T1000 (cell line): ENCODE measurements around the gene OSBPL6.
"Not testable (repeated sequence)": the region's sequence is repeated elsewhere in the genome, so short reads cannot be mapped to it uniquely, and the experiment has no call there.

Source experiments
- DNase-seq: peaks from one replicate; lab custom pipeline; 2025; ENCODE audit warnings: mixed read lengths; lab: John Stamatoyannopoulos, UW

The OSBPL6 gene

DNA sequence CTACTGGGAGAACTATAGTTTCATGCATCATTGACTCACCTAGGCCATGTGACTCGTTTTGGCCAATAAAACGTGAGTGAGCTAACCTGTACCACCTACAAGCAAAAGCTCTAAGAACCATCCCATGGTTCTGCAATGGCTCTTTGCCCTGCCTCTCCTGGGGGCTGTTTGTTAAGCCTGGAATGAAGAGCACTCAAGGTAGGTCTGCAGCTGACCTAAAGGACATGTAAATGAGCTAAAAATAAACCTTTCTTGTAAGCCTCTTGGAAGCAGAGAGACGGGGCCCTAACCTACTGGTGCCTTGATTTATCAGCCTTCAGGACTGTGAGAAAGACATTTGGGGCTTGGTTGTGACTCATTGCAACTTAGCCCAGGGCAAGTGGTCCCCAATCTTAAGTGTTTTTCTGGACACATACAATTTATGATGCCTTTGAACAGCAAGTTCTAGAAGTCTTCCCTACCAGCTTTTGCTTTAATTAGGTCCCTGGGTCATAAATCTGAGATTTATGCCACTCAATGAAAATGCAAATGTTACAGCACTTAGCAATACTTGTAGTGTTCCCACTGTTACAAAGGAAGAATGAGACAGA is 107.4 kb downstream of the OSBPL6 start:
- no peak for DNase-seq

DNA sequence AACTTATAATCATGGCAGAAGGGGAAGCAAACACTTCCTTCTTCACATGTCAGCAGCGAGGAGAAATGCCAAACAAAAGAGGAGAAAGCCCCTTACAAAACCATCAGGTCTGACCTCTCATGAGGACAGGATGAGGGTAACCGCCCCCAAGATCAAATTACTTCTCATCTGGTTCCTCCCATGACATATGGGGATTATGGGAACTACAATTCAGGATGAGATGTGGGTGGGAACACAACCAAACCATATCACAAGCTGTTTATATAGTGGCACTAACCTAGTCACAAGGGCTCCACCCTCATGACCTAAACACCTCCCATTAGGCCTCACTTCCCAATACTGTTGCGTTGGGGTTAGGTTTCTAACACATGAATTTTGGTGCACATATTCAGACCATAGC is 110.0 kb downstream of the OSBPL6 start:
- DNase-seq: no peak

DNA sequence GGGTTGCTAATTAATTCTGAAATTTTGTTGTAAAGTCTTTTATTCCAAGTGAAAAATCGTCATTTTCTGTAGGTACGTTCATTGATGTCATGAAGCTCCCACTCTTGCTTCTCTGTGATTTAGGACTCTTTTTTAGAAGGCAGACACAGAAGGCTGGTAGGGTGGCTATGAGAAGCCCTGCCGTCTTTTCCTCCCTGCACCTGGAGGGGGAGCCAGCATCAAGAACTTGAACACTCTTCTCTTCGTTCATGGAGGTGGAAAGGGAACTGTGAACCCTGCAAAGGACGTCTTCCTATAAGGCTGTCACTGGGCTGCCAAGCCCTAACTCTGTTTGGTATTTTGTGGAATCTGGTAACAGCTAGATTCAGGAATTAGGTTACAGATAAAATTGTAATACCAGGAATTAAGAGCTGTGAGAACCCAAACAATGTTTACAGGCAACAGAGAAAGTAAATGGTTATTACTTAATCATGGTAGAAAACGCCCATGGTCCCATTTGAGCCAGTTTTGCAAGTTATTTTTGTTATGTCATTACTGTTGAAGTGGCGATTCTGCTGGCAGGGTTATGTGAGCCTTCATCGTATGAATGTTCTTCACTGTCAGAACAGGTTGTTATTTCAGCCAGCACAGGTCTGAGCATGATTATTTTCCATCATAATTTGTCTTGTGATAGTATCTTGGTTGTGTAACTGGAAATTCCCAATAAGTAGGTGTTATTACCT is 112.2 kb downstream of the OSBPL6 start:
- DNase-seq: no peak

DNA sequence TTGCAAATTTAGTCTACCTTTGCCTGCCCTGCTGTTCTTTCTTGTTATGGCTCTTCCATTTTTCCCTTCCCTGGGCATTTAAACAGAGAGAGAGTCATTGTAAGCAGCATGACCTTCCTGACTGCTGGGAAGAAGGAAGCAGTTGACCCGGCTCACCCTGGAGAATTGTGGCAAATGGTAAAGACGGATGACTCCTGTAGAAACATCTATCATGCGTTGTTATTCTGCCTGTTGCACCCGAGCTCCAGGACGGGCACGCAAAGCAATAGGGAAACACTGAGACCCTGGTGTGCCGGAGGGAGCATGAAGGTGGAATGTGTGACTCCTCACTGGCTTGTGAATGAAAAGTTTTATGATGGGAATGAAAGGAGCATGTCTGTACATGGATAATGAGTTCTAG is 113.3 kb downstream of the OSBPL6 start:
- no peak for DNase-seq

DNA sequence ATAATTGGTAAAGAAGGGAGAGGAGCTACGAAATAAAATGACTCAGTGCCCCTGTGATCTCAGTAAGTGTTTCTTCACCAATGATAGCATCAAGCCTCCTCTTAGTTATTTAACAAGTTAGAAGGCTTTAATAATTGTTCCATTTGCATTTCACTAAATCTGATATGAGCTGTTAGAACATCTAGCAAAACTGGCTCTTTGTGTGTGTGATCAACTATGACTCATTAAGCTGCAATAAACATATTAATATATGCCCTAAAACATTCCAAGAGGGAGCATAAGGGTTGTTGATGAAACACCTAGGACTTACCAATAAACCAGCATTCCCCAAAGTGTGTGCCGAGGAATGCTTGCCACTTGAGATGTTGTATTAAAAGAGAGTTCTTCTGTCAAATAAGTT is 115.2 kb downstream of the OSBPL6 start:
- DNase-seq: no peak

DNA sequence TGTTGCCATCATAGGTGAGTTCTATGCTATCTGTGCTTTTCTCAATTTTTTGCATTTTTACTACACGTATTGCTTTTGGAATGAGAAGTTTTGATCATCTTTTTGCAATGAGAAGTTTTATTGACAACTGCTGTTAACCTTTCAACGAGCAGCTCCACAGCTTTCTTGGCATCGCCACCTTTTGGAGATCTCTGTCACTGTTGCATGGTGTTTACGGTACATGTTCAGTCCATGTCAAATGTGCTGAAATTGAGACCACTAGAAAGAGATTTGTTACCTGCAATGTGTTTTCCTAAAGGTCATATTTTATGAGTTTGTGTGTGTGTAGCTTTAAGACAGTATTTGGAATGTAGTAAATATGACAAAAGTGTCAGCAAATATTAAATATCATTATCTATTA is 120.8 kb downstream of the OSBPL6 start:
- no peak for DNase-seq

DNA sequence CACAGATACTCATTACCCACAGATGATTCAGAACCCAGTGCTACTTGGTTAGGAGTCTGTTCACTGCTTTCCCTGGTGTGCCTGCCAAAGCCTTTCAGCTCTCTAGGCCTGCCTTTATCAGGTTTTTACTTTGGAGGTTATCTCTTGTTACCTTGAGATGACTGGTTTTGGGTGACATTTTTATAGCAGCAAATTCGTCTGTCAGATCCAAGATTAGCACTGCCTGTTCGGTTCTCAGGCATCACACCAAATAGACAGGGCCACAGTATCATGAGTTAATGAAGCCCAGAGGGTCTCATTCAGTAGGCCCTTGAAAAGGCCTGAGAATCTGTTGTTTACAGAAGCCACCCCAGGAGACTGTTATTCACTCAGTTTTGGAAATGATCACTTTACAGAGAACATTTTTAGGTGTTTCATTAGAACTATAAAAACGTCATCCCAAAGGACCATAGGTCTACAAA is 121.2 kb downstream of the OSBPL6 start:
- no peak for DNase-seq

DNA sequence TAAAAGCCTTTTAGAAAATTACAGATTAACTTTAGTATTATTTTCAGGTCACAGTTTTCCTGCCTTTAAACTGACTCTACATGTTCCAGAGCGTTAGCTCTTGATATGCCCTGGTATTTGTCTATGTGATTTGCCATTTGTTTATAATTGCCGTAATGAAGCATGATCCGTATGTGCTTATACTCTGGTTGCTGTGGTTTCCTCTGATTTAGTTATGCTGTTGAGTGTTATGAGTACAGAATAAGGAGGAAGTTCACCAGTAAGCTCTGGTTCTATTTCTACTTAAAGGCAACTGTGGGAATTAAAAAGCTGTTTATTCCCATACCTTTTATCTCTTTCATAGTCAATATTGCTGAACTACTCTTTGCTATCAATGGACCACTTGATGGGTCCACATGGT is 123.5 kb downstream of the OSBPL6 start:
- no peak for DNase-seq

DNA sequence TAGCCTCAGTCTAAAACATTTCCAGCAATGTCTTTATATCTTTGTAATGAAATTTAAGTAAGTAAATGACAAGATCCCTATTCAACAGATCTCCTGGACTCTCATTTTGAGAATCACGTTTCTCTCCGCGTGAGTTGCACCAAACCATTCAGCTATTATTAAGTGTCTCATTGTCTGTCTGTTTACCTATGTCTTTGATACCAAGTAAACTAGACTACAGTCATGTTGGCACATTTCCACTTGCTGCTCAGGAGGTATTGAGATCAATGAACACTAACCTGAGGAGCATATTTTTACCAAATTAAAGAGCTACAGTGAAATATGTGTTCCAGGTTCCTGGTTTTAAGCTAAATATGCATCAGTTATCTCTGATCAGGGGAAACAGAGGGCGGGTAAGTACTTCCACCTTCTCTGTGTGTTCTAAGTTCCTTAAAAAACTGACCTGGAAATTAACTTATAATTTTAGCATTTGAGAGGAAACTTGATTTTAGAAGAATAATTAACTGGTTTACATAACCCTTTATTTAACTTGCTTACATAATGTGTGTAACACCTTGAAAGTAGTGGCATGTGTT is 125.8 kb downstream of the OSBPL6 start:
- no peak for DNase-seq

DNA sequence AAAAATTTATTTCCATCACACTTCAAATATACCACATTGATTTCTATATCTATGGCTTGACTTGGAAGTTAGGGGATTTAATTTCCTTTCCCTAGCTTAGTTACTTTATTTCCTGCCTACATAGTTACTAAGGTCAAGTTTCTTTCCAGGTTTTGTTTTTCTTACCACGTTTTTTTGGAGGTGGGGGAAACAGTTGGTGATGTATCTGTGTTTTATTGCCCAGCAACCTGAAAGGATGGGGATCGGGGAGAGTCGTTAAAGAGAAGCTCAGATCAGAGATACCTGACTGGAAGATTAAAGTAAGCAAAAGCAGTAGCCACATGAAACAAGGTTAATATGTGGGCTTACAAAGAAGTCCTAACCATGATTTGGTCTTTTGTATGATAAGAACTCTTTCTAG is 127.8 kb downstream of the OSBPL6 start:
- DNase-seq: no peak

DNA sequence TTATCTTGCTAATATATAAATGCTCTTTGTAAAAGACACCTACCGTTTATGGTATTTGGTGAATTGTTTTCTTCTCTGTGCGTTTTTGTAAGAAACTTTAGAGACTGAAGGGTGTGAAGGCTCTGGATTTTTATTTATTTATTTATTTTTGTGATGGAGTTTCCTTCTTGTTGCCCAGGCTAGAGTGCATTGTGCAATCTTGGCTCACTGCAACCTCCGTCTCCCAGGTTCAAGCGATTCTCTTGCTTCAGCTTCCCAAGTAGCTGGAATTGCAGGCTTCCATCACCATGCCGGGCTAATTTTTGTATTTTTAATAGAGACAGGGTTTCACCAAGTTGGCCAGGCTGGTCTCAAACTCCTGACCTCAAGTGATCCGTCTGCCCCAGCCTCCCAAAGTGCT is 129.0 kb downstream of the OSBPL6 start:
- DNase-seq: not testable (repeated sequence)

DNA sequence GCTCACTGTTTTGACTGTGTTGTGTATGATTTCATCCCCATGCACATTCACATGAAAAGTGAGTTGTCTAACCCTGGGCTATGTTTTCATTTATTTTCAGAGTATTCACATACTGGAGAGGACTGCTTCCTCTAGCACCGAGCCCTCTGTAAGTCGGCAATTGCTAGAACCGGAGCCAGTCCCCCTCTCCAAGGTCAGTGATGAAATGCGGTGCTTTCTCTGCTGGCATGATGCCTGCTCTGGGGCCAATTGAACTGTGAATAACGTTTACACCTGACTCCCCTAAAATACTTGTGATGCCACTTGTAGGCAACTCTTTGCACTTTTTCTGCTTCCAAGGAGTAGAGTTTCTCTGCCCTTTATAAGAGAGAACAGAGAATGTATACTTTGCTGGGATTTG is 129.8 kb downstream of the OSBPL6 start:
- no peak for DNase-seq

DNA sequence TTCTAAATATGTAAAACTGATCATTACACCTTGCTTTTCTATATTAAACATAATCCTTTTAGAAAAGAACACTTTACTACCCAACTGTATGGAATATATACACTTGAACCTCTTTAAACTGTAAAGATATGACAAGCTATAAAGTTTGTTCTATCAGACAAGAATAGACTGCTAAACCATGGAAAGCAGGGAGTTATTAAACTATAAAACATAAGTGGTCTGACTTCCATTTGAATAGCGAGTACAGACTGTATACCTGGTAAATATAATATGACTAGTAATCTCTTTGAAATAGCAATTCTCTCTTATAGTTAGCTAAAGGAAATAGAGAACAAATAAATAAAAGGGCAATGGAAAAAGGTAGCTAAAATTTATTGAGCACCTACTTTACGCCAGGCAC is 131.0 kb downstream of the OSBPL6 start:
- DNase-seq: no peak

DNA sequence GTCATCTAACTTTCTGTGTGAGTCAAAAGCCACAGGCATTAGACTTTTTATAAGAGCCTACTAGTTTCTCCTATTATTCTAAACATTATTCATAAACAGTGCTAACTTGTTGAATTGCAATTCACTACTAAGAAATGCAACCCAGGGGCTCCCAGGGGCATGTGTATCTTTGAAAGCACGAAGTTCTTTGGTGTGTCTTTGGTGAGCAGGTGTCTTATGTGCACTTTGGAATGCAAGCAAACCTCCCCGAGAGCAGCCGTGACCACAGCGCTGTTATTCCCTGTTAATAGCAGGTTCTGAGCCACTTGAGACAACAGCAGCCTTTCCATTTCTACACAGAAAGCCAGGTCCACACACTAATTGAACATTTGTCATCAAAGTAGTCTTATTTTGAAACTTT is 133.2 kb downstream of the OSBPL6 start:
- no peak for DNase-seq

DNA sequence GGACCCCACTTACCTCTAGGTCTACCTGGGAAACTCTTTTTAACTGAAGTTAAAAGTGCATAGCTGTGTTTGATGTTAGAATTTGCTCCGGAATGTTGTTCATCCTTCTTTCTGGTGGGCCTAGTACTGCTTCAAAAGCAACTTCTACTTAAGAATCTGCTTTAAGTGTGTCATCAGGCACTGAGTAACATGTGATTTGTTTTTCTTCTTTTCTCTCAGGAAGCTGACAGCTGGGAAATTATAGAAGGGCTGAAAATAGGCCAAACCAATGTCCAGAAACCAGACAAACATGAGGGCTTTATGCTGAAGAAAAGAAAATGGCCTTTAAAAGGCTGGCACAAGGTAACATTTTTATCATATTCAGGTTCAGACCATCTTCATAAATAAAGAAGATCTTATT is 133.7 kb downstream of the OSBPL6 start:
- DNase-seq: no peak

DNA sequence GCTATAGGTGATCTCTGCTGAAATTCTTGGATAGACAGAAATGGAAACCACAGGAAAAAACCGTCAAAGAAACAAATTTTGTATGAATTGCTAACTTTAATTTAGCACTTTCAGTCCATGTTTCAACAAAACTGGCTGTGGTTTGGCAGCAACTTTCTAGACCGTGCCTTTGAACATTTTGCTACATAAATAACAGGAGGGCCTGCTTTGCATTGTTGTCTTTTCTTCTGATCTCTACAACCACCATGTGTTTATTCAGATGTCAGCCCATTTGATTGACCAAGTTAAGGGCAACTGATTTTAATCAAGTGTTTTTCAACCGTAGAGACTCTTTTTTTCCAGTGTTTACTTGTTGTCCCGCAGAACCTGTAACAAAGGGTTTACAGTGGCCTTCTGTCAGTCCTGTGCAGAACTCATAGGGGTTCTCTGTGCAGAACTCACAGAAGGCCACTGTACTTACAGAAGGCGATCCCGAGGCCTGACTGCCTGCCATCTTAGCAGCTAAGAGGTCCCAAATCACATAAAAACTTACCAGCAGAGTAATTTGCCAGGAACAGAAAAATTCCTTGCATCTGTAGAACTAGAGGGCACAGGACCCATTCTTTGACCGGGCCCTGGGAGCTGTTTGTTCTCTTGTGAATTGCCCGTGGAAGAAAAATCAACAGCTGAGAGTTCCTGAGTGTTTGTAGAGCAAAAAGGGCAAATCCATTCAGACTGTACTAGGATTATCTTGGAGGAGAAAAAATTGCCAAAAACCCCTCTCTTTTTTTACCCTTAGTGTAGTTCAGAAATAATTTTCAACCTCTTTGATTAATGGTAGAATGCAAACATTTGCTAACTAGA is 136.1 kb downstream of the OSBPL6 start:
- DNase-seq: no peak

DNA sequence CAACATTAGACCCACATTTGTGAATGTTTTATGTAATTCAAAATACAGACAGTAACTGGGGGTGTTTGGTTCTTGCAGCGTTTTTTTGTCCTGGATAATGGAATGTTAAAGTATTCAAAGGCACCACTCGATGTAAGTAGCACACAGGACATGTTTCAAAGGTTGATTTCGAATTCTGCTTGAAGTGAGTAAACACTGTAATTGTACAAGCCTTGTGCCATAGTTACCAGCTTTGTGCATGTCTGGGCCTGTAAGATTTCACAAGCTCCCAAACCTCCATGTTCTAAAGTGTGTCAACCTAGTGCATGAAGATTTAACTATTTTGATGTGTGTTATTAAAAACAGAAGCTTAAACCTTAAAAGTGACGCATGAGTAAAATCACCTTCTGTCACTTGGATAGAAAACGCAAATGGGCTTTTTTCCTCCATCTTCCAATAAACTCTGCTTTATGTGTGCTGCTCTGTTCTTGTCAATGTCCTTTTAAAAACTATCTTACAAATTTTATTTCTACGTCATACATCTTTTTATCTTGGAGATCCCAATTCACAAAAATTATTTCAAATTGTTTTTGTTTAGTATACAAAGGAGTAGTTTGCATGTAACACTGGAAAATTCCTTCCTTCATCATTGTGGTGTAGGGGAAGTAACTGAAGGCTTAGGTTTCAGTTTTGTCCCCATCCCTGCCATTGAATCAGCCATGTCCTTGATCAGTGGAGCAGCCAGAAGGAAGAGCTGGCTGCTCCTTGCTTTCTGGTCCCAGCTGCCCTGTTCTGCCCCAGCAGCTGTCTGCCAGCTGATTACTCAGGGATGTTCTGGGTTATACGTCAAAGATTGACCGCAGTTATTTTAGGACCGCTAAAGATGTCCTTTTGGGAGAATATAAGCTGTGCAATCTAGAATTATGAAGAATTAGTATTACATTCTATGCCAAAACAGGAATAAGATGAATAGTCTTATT is 137.4 kb downstream of the OSBPL6 start:
- no peak for DNase-seq

DNA sequence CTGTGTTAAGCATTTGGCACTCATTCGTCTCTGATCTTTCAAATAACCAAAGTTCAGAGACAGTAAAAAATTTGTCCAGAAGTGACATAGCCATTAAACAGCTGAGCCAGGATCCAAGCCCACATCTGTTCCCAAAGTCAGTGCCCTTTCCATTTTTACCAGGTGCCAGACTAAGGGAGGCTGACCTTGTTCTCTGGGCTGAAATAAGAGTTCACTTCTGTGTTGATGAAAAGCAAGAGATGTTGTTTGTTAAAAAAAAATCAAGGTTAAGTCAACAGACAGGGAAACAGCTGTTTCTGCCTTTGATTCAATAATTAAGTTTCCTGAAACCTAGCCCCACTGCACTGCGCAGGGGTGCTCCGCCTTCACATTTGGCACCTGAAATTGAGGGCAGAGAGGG is 139.5 kb downstream of the OSBPL6 start:
- DNase-seq: no peak

DNA sequence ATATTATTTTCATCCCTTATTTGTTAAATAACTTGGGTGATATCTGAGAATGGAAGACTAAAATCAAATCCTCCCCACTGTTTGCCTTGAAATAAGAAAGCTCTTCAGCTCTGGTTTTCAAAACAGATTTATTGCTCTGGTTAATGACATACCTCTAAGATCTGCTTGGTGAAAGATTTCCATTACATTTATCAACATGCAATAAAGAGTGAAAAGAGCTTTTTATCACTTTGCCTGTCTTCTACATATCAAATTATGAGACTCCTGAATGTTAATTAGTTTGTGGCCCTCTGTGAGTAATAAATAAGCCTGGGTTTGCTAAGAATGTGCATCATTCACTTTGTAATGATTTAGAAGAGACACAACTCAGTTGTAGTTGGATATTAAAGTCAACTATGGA is 140.9 kb downstream of the OSBPL6 start:
- DNase-seq: no peak

DNA sequence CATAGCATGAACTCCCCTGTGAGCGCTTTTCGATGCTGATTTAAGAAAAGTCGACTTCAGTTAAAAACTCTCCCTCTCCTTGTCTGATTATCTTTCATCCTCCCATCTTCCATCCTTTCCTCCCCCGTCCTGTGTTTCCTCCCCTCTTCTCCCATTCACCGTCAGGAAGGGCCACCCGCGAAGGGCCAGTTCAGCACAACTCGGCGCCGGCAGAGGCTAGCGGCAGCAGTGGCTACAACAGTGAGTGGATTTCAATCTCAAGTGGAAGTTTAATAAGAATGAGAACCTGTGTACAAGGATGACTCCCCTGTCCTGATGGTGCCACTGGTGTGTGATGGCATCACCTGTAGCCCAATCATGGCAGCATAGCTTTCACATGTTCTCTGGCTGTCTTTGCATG is 149.8 kb downstream of the OSBPL6 start:
- DNase-seq: no peak

DNA sequence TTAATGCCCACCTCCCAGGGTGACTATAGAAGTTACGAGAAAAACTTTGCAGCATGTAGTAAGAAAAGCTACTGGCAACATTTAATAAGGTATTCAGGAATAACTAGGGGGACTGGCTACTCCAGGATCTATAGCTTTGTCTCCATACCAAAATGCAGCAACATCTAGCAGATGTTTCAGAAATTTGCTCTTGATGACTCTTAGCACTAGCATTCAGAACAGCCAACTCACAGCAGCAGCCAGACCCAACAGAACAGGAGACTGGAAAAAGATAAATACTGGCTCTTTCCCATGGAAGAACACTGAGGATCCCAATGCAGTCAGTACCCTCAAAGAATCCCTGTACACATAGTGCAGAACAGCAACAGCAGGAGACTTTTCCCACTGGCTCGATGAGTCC is 151.6 kb downstream of the OSBPL6 start:
- DNase-seq: no peak

DNA sequence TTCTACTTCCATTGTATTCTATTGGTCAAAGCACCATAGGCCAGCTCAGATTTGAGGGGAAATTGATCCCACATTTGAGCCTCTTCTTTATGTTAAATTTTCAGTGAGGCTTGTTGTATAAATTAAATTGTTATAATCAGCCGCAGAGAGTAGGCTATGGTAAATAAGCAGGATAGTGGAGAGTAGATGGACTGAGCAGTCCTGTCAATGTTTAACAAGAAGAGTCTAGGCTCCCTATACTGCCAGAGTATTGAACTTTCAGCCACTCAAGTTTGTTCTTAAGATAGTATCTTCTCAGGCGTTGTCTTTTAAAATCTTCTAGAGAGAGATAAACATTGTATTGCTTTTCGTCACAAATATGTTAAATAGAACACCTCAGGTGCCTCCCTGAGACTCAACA is 155.7 kb downstream of the OSBPL6 start:
- DNase-seq: no peak
